ENCODE data around the gene GPRC5C.

GRCh38 chr17:74477411-74477810 lies 45.5 kb downstream of the GPRC5C start:
- TF ChIP-seq HMGXB4 (CRISPR knock-in tag; IDR thresholded peaks at IDR 0.05; ENCODE audit: borderline replicate concordance) (no peak), CTCF (IDR thresholded peaks at IDR 0.05) (no peak), JUN (IDR thresholded peaks at IDR 0.05) (no peak), NFE2L2 (conservative IDR thresholded peaks at IDR 0.05; ENCODE audit: low read length) (no peak), KDM1A (IDR thresholded peaks at IDR 0.05; ENCODE audit: low read depth) (no peak), ZFP36 (IDR thresholded peaks at IDR 0.05; ENCODE audit: borderline replicate concordance, partially characterized antibody) (no peak), USF2 (IDR thresholded peaks at IDR 0.05) (no peak)
